Measurements from ENCODE around the gene TMEM273.

The TMEM273 gene

GRCh38 chr10:49167425-49168170 is 20.6 kb downstream of the TMEM273 start:
- DNase-seq (ENCODE audit: extremely low spot score, insufficient read length, low read depth), result no peak
- no peak for FAIRE-seq

- no peak for FAIRE-seq
- DNase-seq (ENCODE audit: extremely low spot score, insufficient read length, low read depth), result no peak
Observed at GRCh38 chr10:49166484-49167400, 21.4 kb downstream of the TMEM273 start.

GRCh38 chr10:49165821-49166483 is 22.2 kb downstream of the TMEM273 start:
- FAIRE-seq (no peak), DNase-seq (ENCODE audit: extremely low spot score, insufficient read length, low read depth) (no peak)

GRCh38 chr10:49165259-49165658 is 22.9 kb downstream of the TMEM273 start:
- DNase-seq (ENCODE audit: extremely low spot score, insufficient read length, low read depth) (no peak), FAIRE-seq (no peak)

- FAIRE-seq (peak; percentile 35), DNase-seq (ENCODE audit: extremely low spot score, insufficient read length, low read depth) (no peak)
Observed at GRCh38 chr10:49164559-49165188, 23.5 kb downstream of the TMEM273 start.

GRCh38 chr10:49163741-49164140 is 24.4 kb downstream of the TMEM273 start:
- DNase-seq (ENCODE audit: extremely low spot score, insufficient read length, low read depth) (no peak), FAIRE-seq (no peak)

GRCh38 chr10:49162761-49163310 is 25.4 kb downstream of the TMEM273 start:
- DNase-seq (ENCODE audit: extremely low spot score, insufficient read length, low read depth) (no peak), FAIRE-seq (no peak)

- DNase-seq (ENCODE audit: extremely low spot score, insufficient read length, low read depth) (no peak), FAIRE-seq (no peak)
Observed at GRCh38 chr10:49162063-49162462, 26.1 kb downstream of the TMEM273 start.

GRCh38 chr10:49161411-49161997 is 26.7 kb downstream of the TMEM273 start:
- DNase-seq (ENCODE audit: extremely low spot score, insufficient read length, low read depth), result no peak
- no peak for FAIRE-seq

GRCh38 chr10:49160814-49161213 is 27.4 kb downstream of the TMEM273 start:
- FAIRE-seq (no peak), DNase-seq (ENCODE audit: extremely low spot score, insufficient read length, low read depth) (no peak)

GRCh38 chr10:49160110-49160509 is 28.1 kb downstream of the TMEM273 start:
- FAIRE-seq (no peak), DNase-seq (ENCODE audit: extremely low spot score, insufficient read length, low read depth) (no peak)

GRCh38 chr10:49158915-49159314 is 29.3 kb downstream of the TMEM273 start:
- FAIRE-seq (no peak), DNase-seq (ENCODE audit: extremely low spot score, insufficient read length, low read depth) (no peak)

GRCh38 chr10:49158404-49158803 is 29.8 kb downstream of the TMEM273 start:
- DNase-seq (ENCODE audit: extremely low spot score, insufficient read length, low read depth) (no peak), FAIRE-seq (no peak)

GRCh38 chr10:49157229-49157628 is 31.0 kb downstream of the TMEM273 start:
- FAIRE-seq (no peak), DNase-seq (ENCODE audit: extremely low spot score, insufficient read length, low read depth) (no peak)

GRCh38 chr10:49154641-49155040 is 33.5 kb downstream of the TMEM273 start:
- DNase-seq (ENCODE audit: extremely low spot score, insufficient read length, low read depth), result no peak
- FAIRE-seq, result no peak

- FAIRE-seq (no peak), DNase-seq (ENCODE audit: extremely low spot score, insufficient read length, low read depth) (no peak)
Observed at GRCh38 chr10:49153971-49154370, 34.2 kb downstream of the TMEM273 start.

GRCh38 chr10:49153115-49153514 is 35.1 kb downstream of the TMEM273 start:
- no peak for DNase-seq (ENCODE audit: extremely low spot score, insufficient read length, low read depth)
- FAIRE-seq, result no peak

GRCh38 chr10:49152663-49153062 is 35.5 kb downstream of the TMEM273 start:
- DNase-seq (ENCODE audit: extremely low spot score, insufficient read length, low read depth), result no peak
- no peak for FAIRE-seq

GRCh38 chr10:49152037-49152436 is 36.2 kb downstream of the TMEM273 start:
- FAIRE-seq (no peak), DNase-seq (ENCODE audit: extremely low spot score, insufficient read length, low read depth) (no peak)

GRCh38 chr10:49151481-49151880 is 36.7 kb downstream of the TMEM273 start:
- peak; percentile 56 for FAIRE-seq
- DNase-seq (ENCODE audit: extremely low spot score, insufficient read length, low read depth), result no peak
